Measurements from ENCODE around the gene CCNF.
"Not testable (repeated sequence)": the region's sequence is repeated elsewhere in the genome, so short reads cannot be mapped to it uniquely, and the experiment has no call there.

The CCNF gene

GRCh38 chr16:2476345-2476720, 47.1 kb downstream of the CCNF start:
- Histone ChIP-seq H3K4me1 (ENCODE audit: control insufficient read depth, insufficient read depth, low read length) (peaks cover 2% of the 10 kb centered on the region), H3K9ac (ENCODE audit: low read depth, low read length) (no peak overlapping the region), H3K4me3 (ENCODE audit: low read depth, low read length) (peak overlapping the region; percentile 59), H3K9me3 (ENCODE audit: control insufficient read depth, insufficient read depth, low read length) (no peaks in the 10 kb centered on the region), H3K27me3 (ENCODE audit: control insufficient read depth, insufficient read depth, low read length) (peaks cover 9% of the 10 kb centered on the region), H3K36me3 (ENCODE audit: control insufficient read depth, insufficient read depth, low read length) (no peaks in the 10 kb centered on the region)

- Histone ChIP-seq H3K27me3 (ENCODE audit: control insufficient read depth, insufficient read depth, low read length) (peaks cover 9% of the 10 kb centered on the region), H3K4me1 (ENCODE audit: control insufficient read depth, insufficient read depth, low read length) (peaks cover 2% of the 10 kb centered on the region), H3K9me3 (ENCODE audit: control insufficient read depth, insufficient read depth, low read length) (no peaks in the 10 kb centered on the region), H3K9ac (ENCODE audit: low read depth, low read length) (no peak overlapping the region), H3K4me3 (ENCODE audit: low read depth, low read length) (no peak overlapping the region), H3K36me3 (ENCODE audit: control insufficient read depth, insufficient read depth, low read length) (no peaks in the 10 kb centered on the region)
These were observed 47.5 kb downstream of the CCNF start for GRCh38 chr16:2476741-2477140.

- Histone ChIP-seq H3K9me3 (ENCODE audit: control insufficient read depth, insufficient read depth, low read length) (no peaks in the 10 kb centered on the region), H3K9ac (ENCODE audit: low read depth, low read length) (no peak overlapping the region), H3K4me3 (ENCODE audit: low read depth, low read length) (no peak overlapping the region), H3K27me3 (ENCODE audit: control insufficient read depth, insufficient read depth, low read length) (peaks cover 5% of the 10 kb centered on the region), H3K4me1 (ENCODE audit: control insufficient read depth, insufficient read depth, low read length) (peaks cover 2% of the 10 kb centered on the region), H3K36me3 (ENCODE audit: control insufficient read depth, insufficient read depth, low read length) (no peaks in the 10 kb centered on the region)
These were observed 48.1 kb downstream of the CCNF start for GRCh38 chr16:2477327-2477726.

- no peaks in the 10 kb centered on the region for H3K36me3 ChIP-seq (ENCODE audit: control insufficient read depth, insufficient read depth, low read length)
- H3K9ac ChIP-seq (ENCODE audit: low read depth, low read length) = no peak overlapping the region
- no peak overlapping the region for H3K4me3 ChIP-seq (ENCODE audit: low read depth, low read length)
- peaks cover 1% of the 10 kb centered on the region for H3K27me3 ChIP-seq (ENCODE audit: control insufficient read depth, insufficient read depth, low read length)
- peaks cover 2% of the 10 kb centered on the region for H3K4me1 ChIP-seq (ENCODE audit: control insufficient read depth, insufficient read depth, low read length)
- no peaks in the 10 kb centered on the region for H3K9me3 ChIP-seq (ENCODE audit: control insufficient read depth, insufficient read depth, low read length)
These were observed 49.0 kb downstream of the CCNF start for GRCh38 chr16:2478279-2478678.

GRCh38 chr16:2479996-2480395, 50.7 kb downstream of the CCNF start:
- H3K9ac ChIP-seq (ENCODE audit: low read depth, low read length); H3K36me3 ChIP-seq (ENCODE audit: control insufficient read depth, insufficient read depth, low read length); H3K9me3 ChIP-seq (ENCODE audit: control insufficient read depth, insufficient read depth, low read length); H3K4me3 ChIP-seq (ENCODE audit: low read depth, low read length); H3K27me3 ChIP-seq (ENCODE audit: control insufficient read depth, insufficient read depth, low read length); H3K4me1 ChIP-seq (ENCODE audit: control insufficient read depth, insufficient read depth, low read length): not testable (repeated sequence)

GRCh38 chr16:2480948-2481347, 51.7 kb downstream of the CCNF start:
- H3K4me1 ChIP-seq (ENCODE audit: control insufficient read depth, insufficient read depth, low read length) = peaks cover under 1% of the 10 kb centered on the region
- no peak overlapping the region for H3K9ac ChIP-seq (ENCODE audit: low read depth, low read length)
- no peaks in the 10 kb centered on the region for H3K9me3 ChIP-seq (ENCODE audit: control insufficient read depth, insufficient read depth, low read length)
- H3K4me3 ChIP-seq (ENCODE audit: low read depth, low read length) = no peak overlapping the region
- no peaks in the 10 kb centered on the region for H3K27me3 ChIP-seq (ENCODE audit: control insufficient read depth, insufficient read depth, low read length)
- H3K36me3 ChIP-seq (ENCODE audit: control insufficient read depth, insufficient read depth, low read length) = no peaks in the 10 kb centered on the region

- H3K9ac ChIP-seq (ENCODE audit: low read depth, low read length) = no peak overlapping the region
- no peaks in the 10 kb centered on the region for H3K27me3 ChIP-seq (ENCODE audit: control insufficient read depth, insufficient read depth, low read length)
- H3K4me3 ChIP-seq (ENCODE audit: low read depth, low read length) = no peak overlapping the region
- no peaks in the 10 kb centered on the region for H3K36me3 ChIP-seq (ENCODE audit: control insufficient read depth, insufficient read depth, low read length)
- no peaks in the 10 kb centered on the region for H3K9me3 ChIP-seq (ENCODE audit: control insufficient read depth, insufficient read depth, low read length)
- no peaks in the 10 kb centered on the region for H3K4me1 ChIP-seq (ENCODE audit: control insufficient read depth, insufficient read depth, low read length)
These were observed 52.4 kb downstream of the CCNF start for GRCh38 chr16:2481676-2482075.

- Histone ChIP-seq H3K27me3 (ENCODE audit: control insufficient read depth, insufficient read depth, low read length) (no peaks in the 10 kb centered on the region), H3K9ac (ENCODE audit: low read depth, low read length) (no peak overlapping the region), H3K36me3 (ENCODE audit: control insufficient read depth, insufficient read depth, low read length) (no peaks in the 10 kb centered on the region), H3K4me1 (ENCODE audit: control insufficient read depth, insufficient read depth, low read length) (no peaks in the 10 kb centered on the region), H3K4me3 (ENCODE audit: low read depth, low read length) (no peak overlapping the region), H3K9me3 (ENCODE audit: control insufficient read depth, insufficient read depth, low read length) (no peaks in the 10 kb centered on the region)
These were observed 53.0 kb downstream of the CCNF start for GRCh38 chr16:2482249-2482648.

- no peaks in the 10 kb centered on the region for H3K27me3 ChIP-seq (ENCODE audit: control insufficient read depth, insufficient read depth, low read length)
- no peak overlapping the region for H3K4me3 ChIP-seq (ENCODE audit: low read depth, low read length)
- no peaks in the 10 kb centered on the region for H3K36me3 ChIP-seq (ENCODE audit: control insufficient read depth, insufficient read depth, low read length)
- no peaks in the 10 kb centered on the region for H3K9me3 ChIP-seq (ENCODE audit: control insufficient read depth, insufficient read depth, low read length)
- H3K4me1 ChIP-seq (ENCODE audit: control insufficient read depth, insufficient read depth, low read length) = no peaks in the 10 kb centered on the region
- no peak overlapping the region for H3K9ac ChIP-seq (ENCODE audit: low read depth, low read length)
These were observed 53.7 kb downstream of the CCNF start for GRCh38 chr16:2482708-2483534.

GRCh38 chr16:2483939-2484897, 55.0 kb downstream of the CCNF start:
- Histone ChIP-seq H3K9me3 (ENCODE audit: control insufficient read depth, insufficient read depth, low read length) (no peaks in the 10 kb centered on the region), H3K4me3 (ENCODE audit: low read depth, low read length) (no peak overlapping the region), H3K4me1 (ENCODE audit: control insufficient read depth, insufficient read depth, low read length) (no peaks in the 10 kb centered on the region), H3K9ac (ENCODE audit: low read depth, low read length) (no peak overlapping the region), H3K36me3 (ENCODE audit: control insufficient read depth, insufficient read depth, low read length) (no peaks in the 10 kb centered on the region), H3K27me3 (ENCODE audit: control insufficient read depth, insufficient read depth, low read length) (no peaks in the 10 kb centered on the region)

GRCh38 chr16:2484898-2485508, 55.8 kb downstream of the CCNF start:
- no peaks in the 10 kb centered on the region for H3K4me1 ChIP-seq (ENCODE audit: control insufficient read depth, insufficient read depth, low read length)
- no peak overlapping the region for H3K4me3 ChIP-seq (ENCODE audit: low read depth, low read length)
- no peaks in the 10 kb centered on the region for H3K9me3 ChIP-seq (ENCODE audit: control insufficient read depth, insufficient read depth, low read length)
- no peak overlapping the region for H3K9ac ChIP-seq (ENCODE audit: low read depth, low read length)
- H3K36me3 ChIP-seq (ENCODE audit: control insufficient read depth, insufficient read depth, low read length) = no peaks in the 10 kb centered on the region
- H3K27me3 ChIP-seq (ENCODE audit: control insufficient read depth, insufficient read depth, low read length) = no peaks in the 10 kb centered on the region

All from iPS-15b (cell line).